H1 (cell line): ENCODE results near the gene NUB1. TPM values are rescaled to one million over a fixed set of nuclear protein-coding genes. Genes with fewer than 3 reads are reported as not detected.
A peak's percentile ranks its signal among the peaks of the same experiment; 100 is the strongest.

ENCODE experiments used
- CTCF ChIA-PET: fragments of 300-600 bp; sonication (Branson Sonifier 250); formaldehyde crosslinking; loops from one replicate; lab custom pipeline; 2021; ENCODE audit not compliant: partially characterized antibody; lab: Charles Lee
- POLR2A ChIA-PET: fragments of 300-600 bp; sonication (Branson Sonifier 250); formaldehyde crosslinking; loops from one replicate; lab custom pipeline; 2021; ENCODE audit warnings: inconsistent platforms; ENCODE audit not compliant: partially characterized antibody; lab: Charles Lee
- DNase-seq, 2 experiments: peaks; one replicate each; pipeline versions ENCODE4 v3.0.0 to v3.0.0-alpha.2; 2010 to 2022; ENCODE audit warnings: low spot score in 2 of 2, low read depth in 1 of 2, mixed read lengths in 1 of 2
- FAIRE-seq: peaks from 2 replicates; lab custom pipeline; 2011; peaks lifted over from hg19 to GRCh38; lab: Jason Lieb, UNC
- H2AFZ ChIP-seq: 2 replicates; pipeline ENCODE4 v1.8.1; 2012; ENCODE audit warnings: low read length, inconsistent platforms
- H2AK5ac ChIP-seq: 2 replicates; pipeline ENCODE4 v1.6.1; 2013; ENCODE audit warnings: low read depth, low read length
- H2BK120ac ChIP-seq: replicated peaks from 2 replicates; pipeline ENCODE3; 2013; ENCODE audit warnings: low read depth, low read length, inconsistent platforms
- H2BK12ac ChIP-seq: 2 replicates; pipeline ENCODE4 v1.6.1; 2013; ENCODE audit warnings: low read depth, low read length
- H2BK15ac ChIP-seq: 2 replicates; pipeline ENCODE4 v1.6.1; 2013; ENCODE audit warnings: low read length
- H2BK20ac ChIP-seq: 2 replicates; pipeline ENCODE4 v1.6.1; 2013; ENCODE audit warnings: low read length
- H2BK5ac ChIP-seq: 2 replicates; pipeline ENCODE4 v1.6.1; 2013; ENCODE audit warnings: low read depth, low read length
- H3K14ac ChIP-seq: 2 replicates; pipeline ENCODE4 v1.6.1; 2013; ENCODE audit warnings: inconsistent platforms; ENCODE audit not compliant: insufficient read length
- H3K18ac ChIP-seq: 2 replicates; pipeline ENCODE4 v1.6.1; 2013; ENCODE audit warnings: low read length; ENCODE audit errors: extremely low read depth
- H3K23ac ChIP-seq: 2 replicates; pipeline ENCODE4 v1.6.1; 2013; ENCODE audit warnings: inconsistent platforms; ENCODE audit not compliant: insufficient read length
- H3K23me2 ChIP-seq: 2 replicates; pipeline ENCODE4 v1.6.1; 2013; ENCODE audit warnings: low read depth, low read length
- H3K27ac ChIP-seq: 2 replicates; pipeline ENCODE4 v1.6.1; 2011; ENCODE audit warnings: low read depth, low read length, inconsistent platforms
- H3K27me3 ChIP-seq, 4 experiments: replicated peaks in 1 of 4; 1 replicate in 1 of 4; 2 replicates in 3 of 4; pipeline versions ENCODE4 v1.6.1 to v1.8.1; 2011 to 2013; ENCODE audit warnings: low read length in 3 of 4, mild to moderate bottlenecking in 3 of 4, inconsistent platforms in 2 of 4, mixed read lengths in 2 of 4, moderate library complexity in 1 of 4; ENCODE audit not compliant: control insufficient read depth in 3 of 4, insufficient read depth in 3 of 4; ENCODE audit errors: extremely low read depth in 1 of 4
- H3K36me3 ChIP-seq, 4 experiments: 2 replicates each; pipeline versions ENCODE4 v1.6.1 to v1.8.1; 2011 to 2013; ENCODE audit warnings: mild to moderate bottlenecking in 4 of 4, low read length in 3 of 4, moderate library complexity in 2 of 4, control low read depth in 1 of 4, inconsistent platforms in 1 of 4; ENCODE audit not compliant: insufficient read depth in 4 of 4, control insufficient read depth in 2 of 4
- H3K4ac ChIP-seq: replicated peaks from 2 replicates; pipeline ENCODE3; 2013; ENCODE audit warnings: low read length, low read depth, mixed read lengths, inconsistent platforms; ENCODE audit not compliant: insufficient read length
- H3K4me1 ChIP-seq, 4 experiments: replicated peaks in 1 of 4; 1 replicate in 1 of 4; 2 replicates in 3 of 4; pipeline versions ENCODE4 v1.6.1 to v1.8.1; 2011 to 2013; ENCODE audit warnings: low read length in 3 of 4, inconsistent platforms in 2 of 4, mixed read lengths in 1 of 4; ENCODE audit not compliant: insufficient read depth in 4 of 4, control insufficient read depth in 3 of 4
- H3K4me2 ChIP-seq, 2 experiments: 2 replicates each; pipeline versions ENCODE4 v1.6.1 to v1.8.1; 2011 to 2013; ENCODE audit warnings: low read depth in 2 of 2, low read length in 2 of 2, control low read depth in 1 of 2, inconsistent platforms in 1 of 2, mild to moderate bottlenecking in 1 of 2; ENCODE audit not compliant: insufficient read depth in 1 of 2
- H3K4me3 ChIP-seq, 4 experiments: fragments of 200-600, 300-600 bp in 1 of 4; sonication (generic), shearing (Covaris generic), sonication (Bioruptor Twin) in 1 of 4; 2 replicates each; pipeline versions ENCODE4 v1.5.1 to v1.8.1; 2011 to 2016; ENCODE audit warnings: low read length in 4 of 4, low read depth in 3 of 4, control low read depth in 2 of 4, inconsistent platforms in 2 of 4, mild to moderate bottlenecking in 2 of 4, mixed read lengths in 1 of 4, moderate library complexity in 1 of 4; ENCODE audit not compliant: insufficient read depth in 2 of 4; ENCODE audit errors: extremely low read depth in 1 of 4
- H3K56ac ChIP-seq: replicated peaks from 2 replicates; pipeline ENCODE3; 2013; ENCODE audit warnings: low read depth, mild to moderate bottlenecking, mixed read lengths, low read length, inconsistent platforms; ENCODE audit not compliant: insufficient read length
- H3K79me1 ChIP-seq: 2 replicates; pipeline ENCODE4 v1.6.1; 2013; ENCODE audit warnings: low read depth, low read length, control low read depth
- H3K79me2 ChIP-seq, 2 experiments: 2 replicates each; pipeline versions ENCODE4 v1.6.1 to v1.8.1; 2012 to 2013; ENCODE audit warnings: low read length in 2 of 2, mild to moderate bottlenecking in 2 of 2, inconsistent platforms in 1 of 2; ENCODE audit not compliant: insufficient read depth in 2 of 2, control insufficient read depth in 1 of 2
- H3K9ac ChIP-seq, 4 experiments: replicated peaks in 1 of 4; 1 replicate in 1 of 4; 2 replicates in 3 of 4; pipeline versions ENCODE4 v1.6.1 to v1.8.1; 2011 to 2013; ENCODE audit warnings: low read depth in 3 of 4, low read length in 3 of 4, control low read depth in 2 of 4, mild to moderate bottlenecking in 2 of 4, moderate library complexity in 2 of 4, inconsistent platforms in 1 of 4; ENCODE audit errors: extremely low read depth in 1 of 4
- H3K9me3 ChIP-seq, 2 experiments: 2 replicates each; pipeline versions ENCODE4 v1.6.1 to v1.8.1; 2012 to 2013; ENCODE audit warnings: mild to moderate bottlenecking in 2 of 2, moderate library complexity in 2 of 2, control low read depth in 1 of 2, inconsistent platforms in 1 of 2, low read depth in 1 of 2, low read length in 1 of 2, mixed read lengths in 1 of 2; ENCODE audit not compliant: insufficient read depth in 2 of 2
- H4K20me1 ChIP-seq, 2 experiments: replicated peaks in 1 of 2; 2 replicates each; pipeline versions ENCODE3 to v1.8.1; 2011 to 2013; ENCODE audit warnings: inconsistent platforms in 2 of 2, low read length in 2 of 2, mild to moderate bottlenecking in 1 of 2; ENCODE audit not compliant: insufficient read depth in 2 of 2, control insufficient read depth in 1 of 2
- H4K5ac ChIP-seq: 2 replicates; pipeline ENCODE4 v1.6.1; 2013; ENCODE audit warnings: low read length, low read depth, mixed read lengths, inconsistent platforms; ENCODE audit not compliant: insufficient read length
- H4K8ac ChIP-seq: 2 replicates; pipeline ENCODE4 v1.8.0; 2013; ENCODE audit warnings: mild to moderate bottlenecking, moderate library complexity, low read length, inconsistent platforms; ENCODE audit not compliant: insufficient read depth; ENCODE audit errors: extremely low read depth
- H4K91ac ChIP-seq: replicated peaks from 2 replicates; pipeline ENCODE3; 2013; ENCODE audit warnings: low read length, mixed read lengths, inconsistent platforms; ENCODE audit not compliant: insufficient read length
- ATF2 ChIP-seq: IDR thresholded peaks from 2 replicates; pipeline ENCODE4 v1.6.1; 2012; ENCODE audit warnings: low read length, inconsistent platforms
- CEBPB ChIP-seq: IDR thresholded peaks from 2 replicates; pipeline ENCODE4 v1.6.1; 2012; ENCODE audit warnings: low read depth, low read length
- EGR1 ChIP-seq: IDR thresholded peaks from 2 replicates; pipeline ENCODE4 v1.6.1; 2011; ENCODE audit warnings: low read depth, low read length, borderline replicate concordance
- HDAC2 ChIP-seq, 2 experiments: fragments of 300-600 bp in 1 of 2; sonication (generic) in 1 of 2; IDR thresholded peaks; 2 replicates each; pipeline ENCODE4 v1.6.1; 2011 to 2012; ENCODE audit warnings: low read depth in 2 of 2, low read length in 2 of 2, mild to moderate bottlenecking in 2 of 2, moderate library complexity in 2 of 2, borderline replicate concordance in 1 of 2, inconsistent platforms in 1 of 2
- JUND ChIP-seq: IDR thresholded peaks from 2 replicates; pipeline ENCODE4 v1.6.1; 2011; ENCODE audit warnings: mild to moderate bottlenecking, improper control_type of control experiment, low read length
- KDM1A ChIP-seq: fragments of 200-600, 300-600 bp; sonication (generic); IDR thresholded peaks from 2 replicates; pipeline ENCODE4 v1.7.1; 2016; ENCODE audit warnings: mild to moderate bottlenecking, low read length, borderline replicate concordance
- PHF8 ChIP-seq: fragments of 200-600 bp; sonication (generic); conservative IDR thresholded peaks from 2 replicates; pipeline ENCODE4 v1.7.1; 2012; ENCODE audit warnings: low read depth, mild to moderate bottlenecking, inconsistent platforms, low read length, moderate library complexity
- RAD21 ChIP-seq, 2 experiments: IDR thresholded peaks in 1 of 2; conservative IDR thresholded peaks in 1 of 2; 2 replicates each; pipeline ENCODE4 v1.6.1; 2011; ENCODE audit warnings: low read depth in 2 of 2, low read length in 2 of 2, improper control_type of control experiment in 1 of 2, inconsistent platforms in 1 of 2, mild to moderate bottlenecking in 1 of 2, moderate library complexity in 1 of 2
- SP1 ChIP-seq: IDR thresholded peaks from 2 replicates; pipeline ENCODE4 v1.6.1; 2011; ENCODE audit warnings: low read depth, low read length
- WGBS, 2 experiments: shearing (Covaris generic) in 1 of 2; methylation state at CpG; one replicate each; pipeline versions ENCODE4 v1.1.6 to v1.1.7; 2013 to 2015; ENCODE audit warnings: low lambda C conversion rate in 2 of 2, mixed read lengths in 2 of 2, inconsistent platforms in 1 of 2, low coverage in 1 of 2, missing lambda C conversion rate in 1 of 2; ENCODE audit not compliant: insufficient replicate concordance in 2 of 2, insufficient coverage in 1 of 2, insufficient read length in 1 of 2; ENCODE audit errors: extremely low coverage in 1 of 2, missing lambda C conversion rate in 1 of 2; 5-methylcytosine and 5-hydroxymethylcytosine counted together
- polyA plus RNA-seq, 7 experiments: library from polyadenylated mRNA; depleted of rRNA in 3 of 7; stranded (reverse) in 5 of 7; unstranded in 2 of 7; fragments of >200 nt in 5 of 7; fragments of 200-250 nt in 2 of 7; gene quantifications; 1 replicate in 5 of 7; 2 replicates in 1 of 7; 4 replicates in 1 of 7; pipeline versions ENCODE4 v1.2.1 to v1.2.3, GENCODE V29; 2011 to 2013; ENCODE audit warnings: missing spikeins in 2 of 7, mixed read lengths in 2 of 7
- total RNA-seq: library from RNA; stranded (reverse); fragmentation: NEBNext Ultra II Directional; extraction: Animal tissue kit (Norgen Biotek cat#: 25700); gene quantifications from 2 replicates; pipeline ENCODE4 v1.2.1, GENCODE V29; 2021

NUB1 gene
- total and polyA plus RNA-seq, 2 of the 8 experiments (the other 6 are each of a cell fraction or from before 2014, with no cell fraction given), result 22.1 to 43.5 TPM

DNA sequence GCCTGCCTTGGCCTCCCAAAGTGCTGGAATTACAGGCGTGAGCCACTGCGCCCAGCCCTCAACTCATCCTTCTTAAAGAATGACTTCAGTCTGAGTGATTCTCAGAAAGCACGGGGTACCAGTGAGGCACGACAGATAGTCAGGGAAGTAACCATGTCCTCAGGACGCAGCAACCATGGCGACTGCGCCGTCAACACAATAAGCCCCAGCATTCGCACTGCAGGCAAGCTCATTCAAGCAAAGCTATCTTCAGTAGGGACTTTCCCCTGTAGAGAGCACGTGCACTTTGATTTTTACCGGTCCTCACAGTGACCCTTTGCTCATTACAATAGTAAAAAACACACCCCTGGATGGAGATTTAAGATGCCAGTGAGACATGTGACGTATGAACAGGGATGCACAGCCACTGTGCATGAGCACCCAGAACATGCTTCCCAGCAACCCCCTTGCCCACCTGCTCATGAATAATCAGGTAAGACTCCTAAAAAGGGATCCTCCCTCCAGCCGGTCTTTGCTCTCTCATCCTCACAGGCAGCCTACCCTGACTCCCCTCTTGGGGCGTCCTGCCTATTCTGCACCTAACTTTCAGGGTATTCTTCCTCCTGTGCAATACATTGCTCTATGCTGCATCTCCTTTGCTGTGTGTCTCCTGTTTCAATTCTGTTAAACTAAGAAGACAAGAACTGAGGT, 59.2 kb downstream of the NUB1 start:
- no peak overlapping the region for H2BK120ac ChIP-seq
- 0 out of 2 replicates have a peak overlapping the region, but pooled peaks have one; percentile 80 for H2BK20ac ChIP-seq
- no peak overlapping the region for H2BK5ac ChIP-seq
- no peak overlapping the region for H3K9ac ChIP-seq
- H3K79me2 ChIP-seq, result no peaks in the 10 kb centered on the region
- no peak overlapping the region for H2AFZ ChIP-seq
- ChIA-PET POLR2A (interaction anchor here (0.7 to 1.2 kb wide), 2 partner anchors 16 to 40 kb away, joined by 3 to 4 read pairs; no protein-coding TSS in a partner anchor), CTCF (interaction anchor here (0.7 to 6.6 kb wide), 7 partner anchors 13 to 358 kb away, joined by 3 to 32 read pairs (median 3); partner anchors contain the start of gene CRYGN)
- no peak overlapping the region for H3K4me2 ChIP-seq
- H2BK12ac ChIP-seq, result no peak overlapping the region
- no peaks in the 10 kb centered on the region for H3K27me3 ChIP-seq
- H3K4me1 ChIP-seq, result peaks cover 0 to 14% (median 9%) of the 10 kb centered on the region in 4 experiments; a peak in 6 of 7 replicates
- no peak overlapping the region for H3K4me3 ChIP-seq
- H3K56ac ChIP-seq, result no peak overlapping the region
- peaks cover 0 to 5% of the 10 kb centered on the region in 2 experiments for H4K20me1 ChIP-seq
- H3K18ac ChIP-seq, result 0 out of 2 replicates have a peak overlapping the region, but pooled peaks have one; percentile 53
- H4K5ac ChIP-seq, result no peak overlapping the region
- no peak overlapping the region for H2AK5ac ChIP-seq
- no peak overlapping the region for H4K91ac ChIP-seq
- DNase-seq (no peak), FAIRE-seq (no peak)
- H3K9me3 ChIP-seq, result no peaks in the 10 kb centered on the region
- H3K79me1 ChIP-seq, result no peaks in the 10 kb centered on the region
- no peak overlapping the region for H3K27ac ChIP-seq
- peaks cover 0 to 7% (median 1%) of the 10 kb centered on the region in 4 experiments; a peak in 2 of 8 replicates for H3K36me3 ChIP-seq
- H3K14ac ChIP-seq, result no peak overlapping the region
- H3K23ac ChIP-seq, result no peak overlapping the region
- no peak overlapping the region for H2BK15ac ChIP-seq
- H3K4ac ChIP-seq, result no peak overlapping the region
- WGBS, 2 experiments, result 70% methylated on average over 14 of the region's 14 CpGs; no CpG with 5 or more reads in 1 of the 2 experiments
- peaks cover 7% of the 10 kb centered on the region; the same call in 1 of the 2 replicates for H3K23me2 ChIP-seq
- H4K8ac ChIP-seq, result no peak overlapping the region
- TF ChIP-seq CEBPB (no peak), PHF8 (no peak), ATF2 (no peak), SP1 (no peak), KDM1A (no peak), HDAC2 (IDR thresholded peaks at IDR 0.05; ENCODE audit: borderline replicate concordance in 1 of 2, low read depth in 2 of 2, low read length in 2 of 2) (no peak), EGR1 (no peak), RAD21 (IDR thresholded peaks at IDR 0.05 in 1 of 2, conservative IDR thresholded peaks at IDR 0.05 in 1 of 2; ENCODE audit: low read depth in 2 of 2, low read length in 2 of 2) (no peak), JUND (no peak)
